ENCODE measurements around the gene SETX. TPM values are rescaled to one million over a fixed set of nuclear protein-coding genes. Genes with fewer than 3 reads are reported as not detected.

SETX gene
- total and polyA plus RNA-seq, 4 donors, result 38.0 to 88.7 (median 54.6) TPM

GRCh38 chr9:132238992-132239391 lies 115.8 kb downstream of the SETX start:
- Histone ChIP-seq H3K27ac (ENCODE audit: low read depth, low read length) (no peak overlapping the region), H3K36me3 (ENCODE audit: control insufficient read depth, insufficient read depth, low read length) (no peaks in the 10 kb centered on the region), H3K27me3 (ENCODE audit: control insufficient read depth, insufficient read depth, low read length) (peaks cover 24% of the 10 kb centered on the region), H3K9me3 (ENCODE audit: control insufficient read depth, insufficient read depth, low read length) (no peaks in the 10 kb centered on the region), H3K4me3 (ENCODE audit: low read depth, low read length) (no peak overlapping the region), H3K4me1 (ENCODE audit: control insufficient read depth, insufficient read depth, low read length) (peaks cover 48% of the 10 kb centered on the region)
- no peak for DNase-seq (ENCODE audit: low read depth in 4 of 6, low spot score in 6 of 6)
- 70% methylated on average over 19 of the region's 19 CpGs for WGBS (ENCODE audit: insufficient coverage)

GRCh38 chr9:132238026-132238972 lies 116.5 kb downstream of the SETX start:
- no peaks in the 10 kb centered on the region for H3K9me3 ChIP-seq (ENCODE audit: control insufficient read depth, insufficient read depth, low read length)
- H3K36me3 ChIP-seq (ENCODE audit: control insufficient read depth, insufficient read depth, low read length), result no peaks in the 10 kb centered on the region
- peaks cover 17% of the 10 kb centered on the region for H3K27me3 ChIP-seq (ENCODE audit: control insufficient read depth, insufficient read depth, low read length)
- WGBS (ENCODE audit: insufficient coverage), result 86% methylated on average over 19 of the region's 22 CpGs
- peaks cover 48% of the 10 kb centered on the region for H3K4me1 ChIP-seq (ENCODE audit: control insufficient read depth, insufficient read depth, low read length)
- no peak overlapping the region for H3K27ac ChIP-seq (ENCODE audit: low read depth, low read length)
- no peak for DNase-seq (ENCODE audit: low read depth in 4 of 6, low spot score in 6 of 6)
- no peak overlapping the region for H3K4me3 ChIP-seq (ENCODE audit: low read depth, low read length)

GRCh38 chr9:132237481-132237880 lies 117.3 kb downstream of the SETX start:
- Histone ChIP-seq H3K4me1 (ENCODE audit: control insufficient read depth, insufficient read depth, low read length) (peaks cover 41% of the 10 kb centered on the region), H3K9me3 (ENCODE audit: control insufficient read depth, insufficient read depth, low read length) (no peaks in the 10 kb centered on the region), H3K27ac (ENCODE audit: low read depth, low read length) (no peak overlapping the region), H3K4me3 (ENCODE audit: low read depth, low read length) (no peak overlapping the region), H3K36me3 (ENCODE audit: control insufficient read depth, insufficient read depth, low read length) (no peaks in the 10 kb centered on the region), H3K27me3 (ENCODE audit: control insufficient read depth, insufficient read depth, low read length) (peaks cover 10% of the 10 kb centered on the region)
- DNase-seq (ENCODE audit: low read depth in 4 of 6, low spot score in 6 of 6), result no peak
- WGBS (ENCODE audit: insufficient coverage), result 100% methylated on average over 6 of the region's 9 CpGs

- H3K4me3 ChIP-seq (ENCODE audit: low read depth, low read length), result no peak overlapping the region
- no peak for DNase-seq (ENCODE audit: low read depth in 4 of 6, low spot score in 6 of 6)
- 66% methylated on average over 18 of the region's 18 CpGs for WGBS (ENCODE audit: insufficient coverage)
- no peaks in the 10 kb centered on the region for H3K9me3 ChIP-seq (ENCODE audit: control insufficient read depth, insufficient read depth, low read length)
- H3K36me3 ChIP-seq (ENCODE audit: control insufficient read depth, insufficient read depth, low read length), result no peaks in the 10 kb centered on the region
- no peak overlapping the region for H3K27ac ChIP-seq (ENCODE audit: low read depth, low read length)
- peaks cover 7% of the 10 kb centered on the region for H3K27me3 ChIP-seq (ENCODE audit: control insufficient read depth, insufficient read depth, low read length)
- peaks cover 38% of the 10 kb centered on the region for H3K4me1 ChIP-seq (ENCODE audit: control insufficient read depth, insufficient read depth, low read length)
These were observed 118.0 kb downstream of the SETX start for GRCh38 chr9:132236662-132237311.

- H3K36me3 ChIP-seq (ENCODE audit: control insufficient read depth, insufficient read depth, low read length), result peaks cover 4% of the 10 kb centered on the region
- H3K27me3 ChIP-seq (ENCODE audit: control insufficient read depth, insufficient read depth, low read length), result peaks cover 4% of the 10 kb centered on the region
- WGBS (ENCODE audit: insufficient coverage), result 49% methylated on average over 19 of the region's 19 CpGs
- H3K9me3 ChIP-seq (ENCODE audit: control insufficient read depth, insufficient read depth, low read length), result no peaks in the 10 kb centered on the region
- H3K27ac ChIP-seq (ENCODE audit: low read depth, low read length), result no peak overlapping the region
- no peak overlapping the region for H3K4me3 ChIP-seq (ENCODE audit: low read depth, low read length)
- peaks cover 31% of the 10 kb centered on the region for H3K4me1 ChIP-seq (ENCODE audit: control insufficient read depth, insufficient read depth, low read length)
- peak in 5 of 6 donors; percentile 65 to 94 (median 74) for DNase-seq (ENCODE audit: low read depth in 4 of 6, low spot score in 6 of 6)
These were observed 118.7 kb downstream of the SETX start for GRCh38 chr9:132235894-132236661.

- H3K27me3 ChIP-seq (ENCODE audit: control insufficient read depth, insufficient read depth, low read length), result peaks cover 4% of the 10 kb centered on the region
- DNase-seq (ENCODE audit: low read depth in 4 of 6, low spot score in 6 of 6), result no peak
These were observed 119.7 kb downstream of the SETX start for GRCh38 chr9:132235125-132235524.

GRCh38 chr9:132234535-132234934 lies 120.3 kb downstream of the SETX start:
- Histone ChIP-seq H3K36me3 (ENCODE audit: control insufficient read depth, insufficient read depth, low read length) (peaks cover 5% of the 10 kb centered on the region), H3K4me3 (ENCODE audit: low read depth, low read length) (no peak overlapping the region), H3K27me3 (ENCODE audit: control insufficient read depth, insufficient read depth, low read length) (peaks cover 4% of the 10 kb centered on the region), H3K4me1 (ENCODE audit: control insufficient read depth, insufficient read depth, low read length) (peaks cover 18% of the 10 kb centered on the region), H3K9me3 (ENCODE audit: control insufficient read depth, insufficient read depth, low read length) (no peaks in the 10 kb centered on the region), H3K27ac (ENCODE audit: low read depth, low read length) (no peak overlapping the region)
- DNase-seq (ENCODE audit: low read depth in 4 of 6, low spot score in 6 of 6), result no peak
- WGBS (ENCODE audit: insufficient coverage), result 39% methylated on average over 11 of the region's 12 CpGs

More at GRCh38 chr9:132235125-132235524, 119.7 kb downstream of the SETX start:
- no peaks in the 10 kb centered on the region for H3K9me3 ChIP-seq (ENCODE audit: control insufficient read depth, insufficient read depth, low read length)
- peaks cover 4% of the 10 kb centered on the region for H3K36me3 ChIP-seq (ENCODE audit: control insufficient read depth, insufficient read depth, low read length)
- peaks cover 22% of the 10 kb centered on the region for H3K4me1 ChIP-seq (ENCODE audit: control insufficient read depth, insufficient read depth, low read length)
- H3K4me3 ChIP-seq (ENCODE audit: low read depth, low read length), result no peak overlapping the region
- WGBS (ENCODE audit: insufficient coverage), result 94% methylated on average over 9 of the region's 9 CpGs
- no peak overlapping the region for H3K27ac ChIP-seq (ENCODE audit: low read depth, low read length)

- DNase-seq (ENCODE audit: low read depth in 4 of 6, low spot score in 6 of 6), result no peak
These were observed 121.6 kb downstream of the SETX start for GRCh38 chr9:132233138-132233537.

GRCh38 chr9:132232522-132232921 lies 122.3 kb downstream of the SETX start:
- Histone ChIP-seq H3K4me1 (ENCODE audit: control insufficient read depth, insufficient read depth, low read length) (peaks cover 18% of the 10 kb centered on the region), H3K27ac (ENCODE audit: low read depth, low read length) (no peak overlapping the region), H3K36me3 (ENCODE audit: control insufficient read depth, insufficient read depth, low read length) (peaks cover 17% of the 10 kb centered on the region), H3K27me3 (ENCODE audit: control insufficient read depth, insufficient read depth, low read length) (peaks cover 4% of the 10 kb centered on the region), H3K9me3 (ENCODE audit: control insufficient read depth, insufficient read depth, low read length) (no peaks in the 10 kb centered on the region), H3K4me3 (ENCODE audit: low read depth, low read length) (no peak overlapping the region)
- no peak for DNase-seq (ENCODE audit: low read depth in 4 of 6, low spot score in 6 of 6)
- WGBS (ENCODE audit: insufficient coverage), result 95% methylated on average over 3 of the region's 3 CpGs

More at GRCh38 chr9:132233138-132233537, 121.6 kb downstream of the SETX start:
- Histone ChIP-seq H3K36me3 (ENCODE audit: control insufficient read depth, insufficient read depth, low read length) (peaks cover 11% of the 10 kb centered on the region), H3K4me1 (ENCODE audit: control insufficient read depth, insufficient read depth, low read length) (peaks cover 18% of the 10 kb centered on the region), H3K4me3 (ENCODE audit: low read depth, low read length) (no peak overlapping the region), H3K27ac (ENCODE audit: low read depth, low read length) (no peak overlapping the region), H3K27me3 (ENCODE audit: control insufficient read depth, insufficient read depth, low read length) (peaks cover 4% of the 10 kb centered on the region), H3K9me3 (ENCODE audit: control insufficient read depth, insufficient read depth, low read length) (no peaks in the 10 kb centered on the region)
- 93% methylated on average over 3 of the region's 3 CpGs for WGBS (ENCODE audit: insufficient coverage)
